Cardiac fibroblast (primary cell): ENCODE results near the gene PLA2G2E.

Source experiments
- DNase-seq, 2 donors: peaks; one replicate each; pipeline versions ENCODE4 v3.0.0 to v3.0.0-alpha.2; 2010; ENCODE audit warnings: low read depth in 2 of 2
- H3K4me3 ChIP-seq, 2 donors: replicated peaks in 1 of 2; 1 replicate in 1 of 2; 2 replicates in 1 of 2; pipeline ENCODE4 v1.5.1; 2011; ENCODE audit warnings: low read depth in 2 of 2, low read length in 2 of 2, mild to moderate bottlenecking in 2 of 2, moderate library complexity in 1 of 2
- TF ChIP-seq, protein P1 (sequence below): IDR thresholded peaks from one replicate; pipeline ENCODE4 v1.5.1; 2011; ENCODE audit warnings: low read depth, mild to moderate bottlenecking, low read length, inconsistent platforms

PLA2G2E gene

DNA sequence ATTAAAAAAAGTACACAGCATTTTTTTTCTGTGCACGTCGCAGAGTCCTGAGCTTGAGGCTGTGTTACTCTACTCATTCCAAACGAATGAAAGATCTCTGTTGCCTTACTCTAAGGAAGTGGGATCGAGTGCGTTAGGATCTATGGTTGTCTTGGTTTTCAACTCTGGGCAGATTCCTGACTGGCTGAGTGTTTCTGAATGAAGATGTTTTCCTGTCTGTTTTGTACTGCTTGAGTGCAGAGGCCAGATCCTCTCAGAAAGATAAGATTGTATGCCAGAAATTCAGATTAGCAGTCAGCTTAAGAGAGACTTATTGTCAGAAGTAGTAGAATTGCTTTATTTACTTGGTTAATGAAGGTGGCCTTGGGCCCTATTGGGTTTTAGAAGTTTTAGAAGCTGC, 14.0 kb downstream of the PLA2G2E start:
- no peak for DNase-seq
- H3K4me3 ChIP-seq: no peak overlapping the region
- TF ChIP-seq, protein P1, sequence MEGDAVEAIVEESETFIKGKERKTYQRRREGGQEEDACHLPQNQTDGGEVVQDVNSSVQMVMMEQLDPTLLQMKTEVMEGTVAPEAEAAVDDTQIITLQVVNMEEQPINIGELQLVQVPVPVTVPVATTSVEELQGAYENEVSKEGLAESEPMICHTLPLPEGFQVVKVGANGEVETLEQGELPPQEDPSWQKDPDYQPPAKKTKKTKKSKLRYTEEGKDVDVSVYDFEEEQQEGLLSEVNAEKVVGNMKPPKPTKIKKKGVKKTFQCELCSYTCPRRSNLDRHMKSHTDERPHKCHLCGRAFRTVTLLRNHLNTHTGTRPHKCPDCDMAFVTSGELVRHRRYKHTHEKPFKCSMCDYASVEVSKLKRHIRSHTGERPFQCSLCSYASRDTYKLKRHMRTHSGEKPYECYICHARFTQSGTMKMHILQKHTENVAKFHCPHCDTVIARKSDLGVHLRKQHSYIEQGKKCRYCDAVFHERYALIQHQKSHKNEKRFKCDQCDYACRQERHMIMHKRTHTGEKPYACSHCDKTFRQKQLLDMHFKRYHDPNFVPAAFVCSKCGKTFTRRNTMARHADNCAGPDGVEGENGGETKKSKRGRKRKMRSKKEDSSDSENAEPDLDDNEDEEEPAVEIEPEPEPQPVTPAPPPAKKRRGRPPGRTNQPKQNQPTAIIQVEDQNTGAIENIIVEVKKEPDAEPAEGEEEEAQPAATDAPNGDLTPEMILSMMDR: no peak

DNA sequence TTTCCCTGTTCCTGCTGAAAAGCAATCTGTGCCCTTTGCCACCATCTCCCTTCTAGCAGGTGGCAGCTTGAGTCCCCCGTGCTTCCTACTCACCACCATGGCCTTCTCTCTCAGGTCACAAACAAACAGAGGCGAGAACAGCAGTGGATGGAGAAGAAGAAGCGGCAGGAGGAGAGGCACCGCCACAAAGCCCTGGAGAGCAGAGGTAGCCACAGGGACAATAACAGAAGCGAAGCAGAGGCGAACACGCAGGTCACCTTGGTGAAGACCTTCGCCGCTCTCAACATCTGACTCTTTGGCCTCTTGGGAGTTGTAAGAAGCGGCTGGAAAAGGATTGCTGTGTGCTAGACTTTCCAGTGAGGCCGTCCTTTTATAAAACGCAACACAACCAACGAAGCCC, 16.0 kb downstream of the PLA2G2E start:
- no peak for DNase-seq
- H3K4me3 ChIP-seq: no peak overlapping the region
- TF ChIP-seq, protein P1: no peak

DNA sequence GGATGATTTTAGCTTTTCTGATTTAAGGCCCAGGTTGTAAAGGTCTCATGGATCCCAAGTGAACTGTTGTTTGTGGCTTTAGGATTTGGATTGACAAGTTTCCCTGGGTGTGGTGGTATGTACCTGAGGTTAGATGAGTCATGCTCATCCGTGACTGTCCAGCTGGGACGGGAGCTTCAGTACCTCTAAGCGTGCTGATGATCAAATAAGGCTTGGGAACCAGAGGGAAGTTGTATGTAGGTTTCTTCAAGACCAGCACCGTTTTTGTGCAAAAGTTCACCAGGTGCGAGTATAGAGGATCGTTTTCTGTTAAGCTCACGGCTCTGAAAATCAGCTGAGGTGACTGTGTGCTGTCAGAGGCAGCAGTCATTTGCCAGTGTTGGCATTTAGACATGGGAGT, 19.8 kb downstream of the PLA2G2E start:
- H3K4me3 ChIP-seq: no peak overlapping the region
- TF ChIP-seq, protein P1: no peak
- DNase-seq: no peak

DNA sequence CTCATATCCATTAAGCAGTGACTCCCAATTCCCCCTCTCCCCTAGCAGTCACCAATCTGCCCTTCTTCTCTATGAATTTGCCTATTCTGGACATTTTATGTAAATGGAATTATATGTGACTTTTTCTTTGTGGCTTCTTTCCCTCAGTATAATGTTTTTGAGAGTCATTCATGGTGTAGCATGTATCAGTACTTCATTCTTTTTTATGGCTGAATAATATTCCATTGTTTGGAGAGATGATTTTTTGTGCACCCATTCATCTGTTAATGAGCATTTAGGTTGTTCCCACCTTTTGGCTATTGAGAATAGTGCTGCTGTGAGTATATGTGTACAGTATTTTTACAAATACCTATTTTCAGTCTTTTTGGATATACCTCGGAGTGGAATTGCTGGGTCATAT, 21.8 kb downstream of the PLA2G2E start:
- TF ChIP-seq, protein P1: no peak
- H3K4me3 ChIP-seq: no peak overlapping the region
- no peak for DNase-seq

DNA sequence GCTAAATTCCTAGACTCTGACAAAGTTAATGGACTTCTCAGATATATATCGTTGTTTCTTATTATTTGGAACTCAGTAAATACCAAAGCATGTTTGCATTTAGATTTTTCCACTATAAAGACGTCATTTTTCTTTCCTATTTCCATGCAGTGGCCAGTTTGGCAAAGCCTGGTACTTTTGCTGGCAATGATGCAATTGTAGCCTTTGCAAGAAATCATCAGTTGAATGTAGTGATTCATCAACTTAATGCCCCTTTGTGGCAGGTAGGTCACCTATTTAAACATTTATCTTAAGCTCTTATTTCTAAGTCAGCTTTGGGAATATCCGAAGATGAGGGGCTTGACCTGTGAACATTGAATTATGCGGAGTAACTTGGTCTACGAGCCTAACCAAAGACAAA, 29.2 kb downstream of the PLA2G2E start:
- DNase-seq: peak in 1 of 2 donors; percentile 8
- TF ChIP-seq, protein P1: no peak
- no peak overlapping the region for H3K4me3 ChIP-seq

DNA sequence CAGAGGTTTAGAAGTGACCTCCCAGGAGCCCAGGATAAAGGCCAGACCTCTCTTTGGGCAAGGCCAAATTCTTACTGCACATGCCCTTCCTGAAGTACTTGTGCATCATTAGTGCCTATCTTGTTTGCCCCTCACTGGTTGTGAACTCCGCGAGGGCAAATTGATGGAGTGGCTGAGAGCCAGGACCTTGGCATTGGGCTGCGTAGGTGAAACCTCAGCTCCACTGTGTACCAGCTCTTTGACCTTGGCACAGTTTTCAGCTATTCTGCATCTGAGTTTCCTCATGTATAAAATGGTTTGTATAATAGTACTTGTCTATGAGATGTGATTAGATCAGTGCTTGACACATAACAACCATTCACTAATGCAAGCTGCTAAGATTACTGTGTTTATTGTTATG, 29.7 kb downstream of the PLA2G2E start:
- no peak overlapping the region for H3K4me3 ChIP-seq
- no peak for DNase-seq
- TF ChIP-seq, protein P1: no peak

DNA sequence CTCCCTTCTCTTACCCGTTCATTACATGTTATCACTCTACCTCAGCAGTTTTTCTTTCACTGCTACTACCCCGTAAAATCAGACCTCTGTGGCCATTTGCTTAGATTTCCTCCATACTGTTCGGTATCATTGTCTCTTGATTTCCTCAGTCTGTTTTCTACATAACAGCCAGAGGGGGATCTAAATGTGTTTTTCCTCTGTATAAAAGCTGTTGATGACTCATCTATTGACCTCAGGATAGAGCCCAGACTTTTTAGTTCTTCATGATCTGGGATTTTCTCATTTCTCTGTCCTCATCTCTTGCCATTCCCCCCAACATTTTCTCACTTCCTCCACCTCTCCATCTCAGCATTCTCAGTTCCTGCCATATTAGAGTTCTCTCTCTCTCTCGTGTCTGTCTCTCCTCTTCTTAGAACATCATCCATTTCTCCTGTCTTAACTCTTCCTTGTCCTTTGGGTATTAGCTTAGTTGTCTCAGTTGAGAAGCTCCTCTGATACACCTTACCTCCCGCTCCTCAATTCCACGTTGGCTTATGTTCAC, 30.7 kb downstream of the PLA2G2E start:
- TF ChIP-seq, protein P1: no peak
- H3K4me3 ChIP-seq: no peak overlapping the region
- peak; percentile 7 to 19 for DNase-seq
